H1 (cell line): Measurements from ENCODE around the gene CRTAP. TPM values are rescaled to one million over a fixed set of nuclear protein-coding genes. Genes with fewer than 3 reads are reported as not detected.

Source experiments
- CTCF ChIA-PET: fragments of 300-600 bp; sonication (Branson Sonifier 250); formaldehyde crosslinking; loops from one replicate; lab custom pipeline; 2021; ENCODE audit not compliant: partially characterized antibody; lab: Charles Lee
- POLR2A ChIA-PET: fragments of 300-600 bp; sonication (Branson Sonifier 250); formaldehyde crosslinking; loops from one replicate; lab custom pipeline; 2021; ENCODE audit warnings: inconsistent platforms; ENCODE audit not compliant: partially characterized antibody; lab: Charles Lee
- DNase-seq, 2 experiments: peaks; one replicate each; pipeline versions ENCODE4 v3.0.0 to v3.0.0-alpha.2; 2010 to 2022; ENCODE audit warnings: low spot score in 2 of 2, low read depth in 1 of 2, mixed read lengths in 1 of 2
- FAIRE-seq: peaks from 2 replicates; lab custom pipeline; 2011; peaks lifted over from hg19 to GRCh38; lab: Jason Lieb, UNC
- H2AFZ ChIP-seq: 2 replicates; pipeline ENCODE4 v1.8.1; 2012; ENCODE audit warnings: low read length, inconsistent platforms
- H2AK5ac ChIP-seq: 2 replicates; pipeline ENCODE4 v1.6.1; 2013; ENCODE audit warnings: low read depth, low read length
- H2BK120ac ChIP-seq: replicated peaks from 2 replicates; pipeline ENCODE3; 2013; ENCODE audit warnings: low read depth, low read length, inconsistent platforms
- H2BK12ac ChIP-seq: 2 replicates; pipeline ENCODE4 v1.6.1; 2013; ENCODE audit warnings: low read depth, low read length
- H2BK15ac ChIP-seq: 2 replicates; pipeline ENCODE4 v1.6.1; 2013; ENCODE audit warnings: low read length
- H2BK20ac ChIP-seq: 2 replicates; pipeline ENCODE4 v1.6.1; 2013; ENCODE audit warnings: low read length
- H2BK5ac ChIP-seq: 2 replicates; pipeline ENCODE4 v1.6.1; 2013; ENCODE audit warnings: low read depth, low read length
- H3K14ac ChIP-seq: 2 replicates; pipeline ENCODE4 v1.6.1; 2013; ENCODE audit warnings: inconsistent platforms; ENCODE audit not compliant: insufficient read length
- H3K18ac ChIP-seq: 2 replicates; pipeline ENCODE4 v1.6.1; 2013; ENCODE audit warnings: low read length; ENCODE audit errors: extremely low read depth
- H3K23ac ChIP-seq: 2 replicates; pipeline ENCODE4 v1.6.1; 2013; ENCODE audit warnings: inconsistent platforms; ENCODE audit not compliant: insufficient read length
- H3K23me2 ChIP-seq: 2 replicates; pipeline ENCODE4 v1.6.1; 2013; ENCODE audit warnings: low read depth, low read length
- H3K27ac ChIP-seq: 2 replicates; pipeline ENCODE4 v1.6.1; 2011; ENCODE audit warnings: low read depth, low read length, inconsistent platforms
- H3K27me3 ChIP-seq, 4 experiments: replicated peaks in 1 of 4; 1 replicate in 1 of 4; 2 replicates in 3 of 4; pipeline versions ENCODE4 v1.6.1 to v1.8.1; 2011 to 2013; ENCODE audit warnings: low read length in 3 of 4, mild to moderate bottlenecking in 3 of 4, inconsistent platforms in 2 of 4, mixed read lengths in 2 of 4, moderate library complexity in 1 of 4; ENCODE audit not compliant: control insufficient read depth in 3 of 4, insufficient read depth in 3 of 4; ENCODE audit errors: extremely low read depth in 1 of 4
- H3K36me3 ChIP-seq, 4 experiments: 2 replicates each; pipeline versions ENCODE4 v1.6.1 to v1.8.1; 2011 to 2013; ENCODE audit warnings: mild to moderate bottlenecking in 4 of 4, low read length in 3 of 4, moderate library complexity in 2 of 4, control low read depth in 1 of 4, inconsistent platforms in 1 of 4; ENCODE audit not compliant: insufficient read depth in 4 of 4, control insufficient read depth in 2 of 4
- H3K4ac ChIP-seq: replicated peaks from 2 replicates; pipeline ENCODE3; 2013; ENCODE audit warnings: low read length, low read depth, mixed read lengths, inconsistent platforms; ENCODE audit not compliant: insufficient read length
- H3K4me1 ChIP-seq, 4 experiments: replicated peaks in 1 of 4; 1 replicate in 1 of 4; 2 replicates in 3 of 4; pipeline versions ENCODE4 v1.6.1 to v1.8.1; 2011 to 2013; ENCODE audit warnings: low read length in 3 of 4, inconsistent platforms in 2 of 4, mixed read lengths in 1 of 4; ENCODE audit not compliant: insufficient read depth in 4 of 4, control insufficient read depth in 3 of 4
- H3K4me2 ChIP-seq, 2 experiments: 2 replicates each; pipeline versions ENCODE4 v1.6.1 to v1.8.1; 2011 to 2013; ENCODE audit warnings: low read depth in 2 of 2, low read length in 2 of 2, control low read depth in 1 of 2, inconsistent platforms in 1 of 2, mild to moderate bottlenecking in 1 of 2; ENCODE audit not compliant: insufficient read depth in 1 of 2
- H3K4me3 ChIP-seq, 4 experiments: fragments of 200-600, 300-600 bp in 1 of 4; sonication (generic), shearing (Covaris generic), sonication (Bioruptor Twin) in 1 of 4; 2 replicates each; pipeline versions ENCODE4 v1.5.1 to v1.8.1; 2011 to 2016; ENCODE audit warnings: low read length in 4 of 4, low read depth in 3 of 4, control low read depth in 2 of 4, inconsistent platforms in 2 of 4, mild to moderate bottlenecking in 2 of 4, mixed read lengths in 1 of 4, moderate library complexity in 1 of 4; ENCODE audit not compliant: insufficient read depth in 2 of 4; ENCODE audit errors: extremely low read depth in 1 of 4
- H3K56ac ChIP-seq: replicated peaks from 2 replicates; pipeline ENCODE3; 2013; ENCODE audit warnings: low read depth, mild to moderate bottlenecking, mixed read lengths, low read length, inconsistent platforms; ENCODE audit not compliant: insufficient read length
- H3K79me1 ChIP-seq: 2 replicates; pipeline ENCODE4 v1.6.1; 2013; ENCODE audit warnings: low read depth, low read length, control low read depth
- H3K79me2 ChIP-seq, 2 experiments: 2 replicates each; pipeline versions ENCODE4 v1.6.1 to v1.8.1; 2012 to 2013; ENCODE audit warnings: low read length in 2 of 2, mild to moderate bottlenecking in 2 of 2, inconsistent platforms in 1 of 2; ENCODE audit not compliant: insufficient read depth in 2 of 2, control insufficient read depth in 1 of 2
- H3K9ac ChIP-seq, 4 experiments: replicated peaks in 1 of 4; 1 replicate in 1 of 4; 2 replicates in 3 of 4; pipeline versions ENCODE4 v1.6.1 to v1.8.1; 2011 to 2013; ENCODE audit warnings: low read depth in 3 of 4, low read length in 3 of 4, control low read depth in 2 of 4, mild to moderate bottlenecking in 2 of 4, moderate library complexity in 2 of 4, inconsistent platforms in 1 of 4; ENCODE audit errors: extremely low read depth in 1 of 4
- H3K9me3 ChIP-seq, 2 experiments: 2 replicates each; pipeline versions ENCODE4 v1.6.1 to v1.8.1; 2012 to 2013; ENCODE audit warnings: mild to moderate bottlenecking in 2 of 2, moderate library complexity in 2 of 2, control low read depth in 1 of 2, inconsistent platforms in 1 of 2, low read depth in 1 of 2, low read length in 1 of 2, mixed read lengths in 1 of 2; ENCODE audit not compliant: insufficient read depth in 2 of 2
- H4K20me1 ChIP-seq, 2 experiments: replicated peaks in 1 of 2; 2 replicates each; pipeline versions ENCODE3 to v1.8.1; 2011 to 2013; ENCODE audit warnings: inconsistent platforms in 2 of 2, low read length in 2 of 2, mild to moderate bottlenecking in 1 of 2; ENCODE audit not compliant: insufficient read depth in 2 of 2, control insufficient read depth in 1 of 2
- H4K5ac ChIP-seq: 2 replicates; pipeline ENCODE4 v1.6.1; 2013; ENCODE audit warnings: low read length, low read depth, mixed read lengths, inconsistent platforms; ENCODE audit not compliant: insufficient read length
- H4K8ac ChIP-seq: 2 replicates; pipeline ENCODE4 v1.8.0; 2013; ENCODE audit warnings: mild to moderate bottlenecking, moderate library complexity, low read length, inconsistent platforms; ENCODE audit not compliant: insufficient read depth; ENCODE audit errors: extremely low read depth
- H4K91ac ChIP-seq: replicated peaks from 2 replicates; pipeline ENCODE3; 2013; ENCODE audit warnings: low read length, mixed read lengths, inconsistent platforms; ENCODE audit not compliant: insufficient read length
- CREB1 ChIP-seq: IDR thresholded peaks from 2 replicates; pipeline ENCODE4 v1.6.1; 2012; ENCODE audit warnings: inconsistent platforms
- KDM1A ChIP-seq: fragments of 200-600, 300-600 bp; sonication (generic); IDR thresholded peaks from 2 replicates; pipeline ENCODE4 v1.7.1; 2016; ENCODE audit warnings: mild to moderate bottlenecking, low read length, borderline replicate concordance
- RFX5 ChIP-seq: IDR thresholded peaks from 2 replicates; pipeline ENCODE4 v1.6.1; 2011; ENCODE audit warnings: low read depth, low read length, improper control_type of control experiment, borderline replicate concordance
- SIX5 ChIP-seq: IDR thresholded peaks from 2 replicates; pipeline ENCODE4 v1.6.1; 2011; ENCODE audit warnings: mild to moderate bottlenecking, low read depth, low read length
- ZNF274 ChIP-seq: IDR thresholded peaks from 2 replicates; pipeline ENCODE4 v1.7.0; 2012; ENCODE audit warnings: low read length, borderline replicate concordance; ENCODE audit errors: extremely low read depth
- WGBS, 2 experiments: shearing (Covaris generic) in 1 of 2; methylation state at CpG; one replicate each; pipeline versions ENCODE4 v1.1.6 to v1.1.7; 2013 to 2015; ENCODE audit warnings: low lambda C conversion rate in 2 of 2, mixed read lengths in 2 of 2, inconsistent platforms in 1 of 2, low coverage in 1 of 2, missing lambda C conversion rate in 1 of 2; ENCODE audit not compliant: insufficient replicate concordance in 2 of 2, insufficient coverage in 1 of 2, insufficient read length in 1 of 2; ENCODE audit errors: extremely low coverage in 1 of 2, missing lambda C conversion rate in 1 of 2; 5-methylcytosine and 5-hydroxymethylcytosine counted together
- polyA plus RNA-seq, 7 experiments: library from polyadenylated mRNA; depleted of rRNA in 3 of 7; stranded (reverse) in 5 of 7; unstranded in 2 of 7; fragments of >200 nt in 5 of 7; fragments of 200-250 nt in 2 of 7; gene quantifications; 1 replicate in 5 of 7; 2 replicates in 1 of 7; 4 replicates in 1 of 7; pipeline versions ENCODE4 v1.2.1 to v1.2.3, GENCODE V29; 2011 to 2013; ENCODE audit warnings: missing spikeins in 2 of 7, mixed read lengths in 2 of 7
- total RNA-seq: library from RNA; stranded (reverse); fragmentation: NEBNext Ultra II Directional; extraction: Animal tissue kit (Norgen Biotek cat#: 25700); gene quantifications from 2 replicates; pipeline ENCODE4 v1.2.1, GENCODE V29; 2021

CRTAP gene
- total and polyA plus RNA-seq, 2 of the 8 experiments (the other 6 are each of a cell fraction or from before 2014, with no cell fraction given), result 159 to 188 TPM

DNA sequence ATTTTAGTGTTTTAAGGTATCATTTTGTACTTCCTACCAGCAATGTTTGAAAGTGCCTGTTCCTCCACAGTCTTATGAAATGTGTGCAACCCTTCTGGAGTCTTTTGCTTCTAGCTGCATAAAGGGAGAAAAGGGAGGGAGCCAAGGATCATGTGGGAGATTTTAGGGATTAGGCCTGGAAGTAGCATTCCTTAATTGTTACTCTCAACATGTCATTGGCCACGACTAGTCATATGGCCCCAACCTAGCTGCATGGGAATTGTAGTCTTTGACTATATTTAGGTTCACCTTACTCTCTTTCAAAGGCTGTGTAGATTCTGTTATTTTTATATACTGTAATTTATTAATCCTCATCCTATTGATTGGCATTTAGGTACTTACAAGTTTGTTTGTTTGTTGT lies 14.9 kb downstream of the CRTAP start:
- no peak overlapping the region for H4K5ac ChIP-seq
- no peaks in the 10 kb centered on the region for H3K9me3 ChIP-seq
- no peak overlapping the region for H3K4me2 ChIP-seq
- no peak overlapping the region for H3K4me3 ChIP-seq
- ChIA-PET POLR2A (no interaction called here), CTCF (interaction anchor here (1.3 to 5.4 kb wide), 2 partner anchors 12 to 243 kb away, joined by 6 to 104 read pairs; no protein-coding TSS in a partner anchor)
- no peak overlapping the region for H3K4ac ChIP-seq
- H4K91ac ChIP-seq, result no peak overlapping the region
- H3K27me3 ChIP-seq, result no peaks in the 10 kb centered on the region
- no peaks in the 10 kb centered on the region for H3K79me2 ChIP-seq
- no peaks in the 10 kb centered on the region for H3K79me1 ChIP-seq
- H3K9ac ChIP-seq, result no peak overlapping the region
- H3K36me3 ChIP-seq, result peaks cover 7 to 24% (median 13%) of the 10 kb centered on the region in 4 experiments
- no peaks in the 10 kb centered on the region for H3K23me2 ChIP-seq
- H4K20me1 ChIP-seq, result peaks cover 0 to 2% of the 10 kb centered on the region in 2 experiments
- no peak overlapping the region for H2BK12ac ChIP-seq
- FAIRE-seq, result no peak
- H3K4me1 ChIP-seq, result peaks cover 0 to 6% (median 5%) of the 10 kb centered on the region in 4 experiments; a peak in 6 of 7 replicates
- H2AFZ ChIP-seq, result no peak overlapping the region
- H2BK5ac ChIP-seq, result no peak overlapping the region
- no peak overlapping the region for H2BK15ac ChIP-seq
- 88% methylated on average over 1 of the region's 1 CpG; no CpG with 5 or more reads in 1 of the 2 experiments for WGBS, 2 experiments
- no peak overlapping the region for H4K8ac ChIP-seq
- no peak for DNase-seq
- no peak overlapping the region for H3K14ac ChIP-seq
- H3K18ac ChIP-seq, result no peak overlapping the region
- no peak overlapping the region for H2AK5ac ChIP-seq
- H3K56ac ChIP-seq, result no peak overlapping the region
- no peak overlapping the region for H3K27ac ChIP-seq
- H3K23ac ChIP-seq, result no peak overlapping the region
- H2BK20ac ChIP-seq, result no peak overlapping the region
- no peak overlapping the region for H2BK120ac ChIP-seq
- TF ChIP-seq ZNF274, result no peak
- TF ChIP-seq CREB1, result no peak
- TF ChIP-seq KDM1A, result no peak
- peak; percentile 58 for TF ChIP-seq SIX5
- TF ChIP-seq RFX5, result no peak
